D721Med (cell line): ENCODE measurements around the gene SEH1L.

ENCODE experiments used
- DNase-seq: peaks from one replicate; pipeline ENCODE4 v3.0.0; 2011; ENCODE audit warnings: low spot score; ENCODE audit not compliant: insufficient read length
- FAIRE-seq: peaks from 2 replicates; lab custom pipeline; 2011; peaks lifted over from hg19 to GRCh38; lab: Jason Lieb, UNC
- TF ChIP-seq, protein P1 (sequence below): IDR thresholded peaks from 2 replicates; pipeline ENCODE4 v1.5.1; 2012; ENCODE audit warnings: mild to moderate bottlenecking, control low read depth; ENCODE audit not compliant: insufficient read depth; ENCODE audit errors: missing control alignments

Gene SEH1L

DNA sequence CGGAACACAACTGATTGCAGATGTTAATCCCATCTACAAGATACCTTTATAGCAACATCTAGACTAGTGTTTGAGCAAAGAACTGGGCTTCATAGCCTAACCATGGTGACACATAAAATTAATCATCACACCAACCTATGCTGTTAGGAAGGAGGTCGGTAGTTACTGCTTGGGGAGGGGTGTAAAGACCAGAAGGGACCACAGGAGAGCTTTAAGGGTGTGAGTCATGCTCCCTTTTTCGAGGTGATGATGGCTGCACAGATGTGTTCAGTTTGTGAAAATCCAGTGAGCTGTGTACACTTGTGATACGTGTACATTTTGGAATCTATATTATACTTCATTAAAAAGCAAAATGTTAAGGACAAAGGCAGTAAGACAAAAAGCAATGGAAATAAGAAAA, 4.6 kb upstream of the SEH1L start:
- TF ChIP-seq, protein P1, sequence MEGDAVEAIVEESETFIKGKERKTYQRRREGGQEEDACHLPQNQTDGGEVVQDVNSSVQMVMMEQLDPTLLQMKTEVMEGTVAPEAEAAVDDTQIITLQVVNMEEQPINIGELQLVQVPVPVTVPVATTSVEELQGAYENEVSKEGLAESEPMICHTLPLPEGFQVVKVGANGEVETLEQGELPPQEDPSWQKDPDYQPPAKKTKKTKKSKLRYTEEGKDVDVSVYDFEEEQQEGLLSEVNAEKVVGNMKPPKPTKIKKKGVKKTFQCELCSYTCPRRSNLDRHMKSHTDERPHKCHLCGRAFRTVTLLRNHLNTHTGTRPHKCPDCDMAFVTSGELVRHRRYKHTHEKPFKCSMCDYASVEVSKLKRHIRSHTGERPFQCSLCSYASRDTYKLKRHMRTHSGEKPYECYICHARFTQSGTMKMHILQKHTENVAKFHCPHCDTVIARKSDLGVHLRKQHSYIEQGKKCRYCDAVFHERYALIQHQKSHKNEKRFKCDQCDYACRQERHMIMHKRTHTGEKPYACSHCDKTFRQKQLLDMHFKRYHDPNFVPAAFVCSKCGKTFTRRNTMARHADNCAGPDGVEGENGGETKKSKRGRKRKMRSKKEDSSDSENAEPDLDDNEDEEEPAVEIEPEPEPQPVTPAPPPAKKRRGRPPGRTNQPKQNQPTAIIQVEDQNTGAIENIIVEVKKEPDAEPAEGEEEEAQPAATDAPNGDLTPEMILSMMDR, result no peak
- DNase-seq (no peak), FAIRE-seq (no peak)

DNA sequence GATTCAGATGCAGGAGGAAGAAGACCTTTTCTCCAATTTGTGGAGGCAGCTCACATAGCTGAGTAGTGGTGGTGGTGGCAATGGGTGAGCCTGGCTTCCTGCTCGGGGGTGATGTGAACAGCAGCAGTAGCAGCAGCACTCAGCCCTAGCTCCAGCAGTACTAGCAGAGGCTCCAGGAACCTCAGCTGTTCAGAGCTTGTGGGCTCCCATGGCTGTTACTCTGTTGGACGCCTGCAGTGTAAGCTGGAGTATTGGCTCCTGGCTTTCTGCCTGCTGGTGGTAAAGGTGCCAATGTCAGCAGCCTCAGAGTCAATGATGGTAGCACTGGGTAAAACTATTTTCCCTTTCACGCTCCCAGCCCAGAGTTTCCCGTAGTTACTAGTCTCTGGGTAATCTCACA, 3.1 kb upstream of the SEH1L start:
- TF ChIP-seq, protein P1, result no peak
- FAIRE-seq, result no peak
- no peak for DNase-seq

DNA sequence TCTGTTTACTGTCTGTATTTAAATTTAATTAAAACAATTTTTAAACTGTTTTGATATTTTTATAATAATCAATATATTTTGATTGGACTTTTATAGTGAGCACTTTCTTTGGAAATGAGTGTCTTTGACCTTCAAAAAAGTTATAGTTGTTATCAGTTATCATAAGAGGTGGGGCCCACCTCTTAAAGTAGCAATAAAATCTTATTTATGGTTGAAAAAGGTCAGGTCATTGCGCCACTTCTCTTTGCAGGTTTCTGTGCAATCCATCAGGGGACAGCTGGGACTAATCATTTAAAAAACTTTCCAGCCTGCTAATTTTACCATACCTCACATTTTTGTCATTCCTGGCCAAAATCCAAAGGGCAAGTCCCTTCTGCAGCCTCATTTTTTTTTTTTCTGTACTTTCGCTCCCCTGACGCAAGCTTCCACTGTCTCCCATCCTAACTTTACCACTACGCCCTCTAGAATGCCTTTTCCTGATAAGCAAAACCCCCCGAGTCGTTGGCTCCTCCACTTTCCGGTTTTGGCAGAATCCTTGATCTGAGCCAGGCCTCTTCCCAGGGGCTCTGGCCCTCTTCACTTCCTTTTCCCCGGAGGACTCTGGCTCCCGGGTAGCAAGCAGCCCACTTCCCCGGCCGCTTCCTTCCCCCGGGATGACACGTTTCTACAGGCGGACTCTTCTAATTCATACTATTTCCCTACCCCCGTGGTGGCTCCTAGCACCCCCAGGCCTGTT, 1.1 kb upstream of the SEH1L start:
- no peak for FAIRE-seq
- no peak for DNase-seq
- TF ChIP-seq, protein P1, result peak; percentile 6

DNA sequence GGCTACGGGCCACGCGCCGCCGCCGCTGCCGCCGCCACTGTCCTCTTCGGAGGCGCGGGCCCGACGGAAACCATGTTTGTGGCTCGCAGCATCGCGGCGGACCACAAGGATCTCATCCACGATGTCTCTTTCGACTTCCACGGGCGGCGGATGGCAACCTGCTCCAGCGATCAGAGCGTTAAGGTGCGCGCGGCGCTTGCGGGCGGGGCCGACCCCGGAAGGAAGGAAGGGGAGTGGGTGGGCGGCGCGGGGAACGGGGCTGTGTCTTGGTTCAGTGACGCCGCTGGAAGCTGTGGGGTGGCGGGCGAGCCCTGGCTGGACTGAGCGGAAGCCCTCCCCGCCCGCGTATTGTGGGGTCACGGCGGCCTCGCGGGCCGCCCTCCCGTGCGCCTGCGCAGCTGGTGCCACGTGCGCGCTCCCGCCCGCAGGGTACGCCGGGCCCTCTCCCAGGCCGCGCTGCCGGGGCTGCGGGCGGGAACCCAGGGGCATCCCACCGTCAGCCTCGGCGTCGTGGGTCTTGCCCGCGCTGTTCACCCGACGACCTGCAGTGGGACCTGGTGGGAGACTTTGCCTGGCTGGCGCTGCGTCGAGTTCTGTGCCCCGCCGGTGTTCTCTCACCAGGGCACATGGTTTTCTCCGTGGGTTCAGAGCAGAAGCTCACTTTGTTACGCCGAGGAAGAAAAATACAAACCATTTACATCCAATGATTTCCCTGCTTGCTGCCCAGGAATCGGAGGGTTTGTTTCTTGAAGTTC, 416 bp downstream of the SEH1L start:
- FAIRE-seq, result no peak
- DNase-seq, result peak; percentile 53

DNA sequence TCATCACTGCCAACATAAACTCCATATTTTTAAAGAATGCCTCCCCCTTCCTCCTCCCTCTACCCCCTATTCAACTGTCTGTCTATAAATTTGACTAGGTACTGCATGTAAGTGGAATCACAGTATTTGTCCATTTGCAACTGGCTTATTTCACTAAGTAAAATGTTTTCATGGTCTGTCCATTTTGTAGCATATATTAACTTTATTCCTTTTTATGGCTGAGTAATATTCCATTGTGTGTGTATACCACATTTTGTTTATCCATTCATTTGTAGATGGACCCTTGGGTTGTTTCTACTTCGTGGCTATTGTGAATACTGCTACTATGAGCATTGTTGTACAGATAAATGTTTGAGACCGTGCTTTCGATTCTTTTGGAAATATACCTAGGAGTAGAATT, 10.7 kb downstream of the SEH1L start:
- no peak for DNase-seq
- FAIRE-seq, result no peak
- TF ChIP-seq, protein P1, result no peak

More for the DNA sequence above, 416 bp downstream of the SEH1L start:
- TF ChIP-seq, protein P1, result no peak

DNA sequence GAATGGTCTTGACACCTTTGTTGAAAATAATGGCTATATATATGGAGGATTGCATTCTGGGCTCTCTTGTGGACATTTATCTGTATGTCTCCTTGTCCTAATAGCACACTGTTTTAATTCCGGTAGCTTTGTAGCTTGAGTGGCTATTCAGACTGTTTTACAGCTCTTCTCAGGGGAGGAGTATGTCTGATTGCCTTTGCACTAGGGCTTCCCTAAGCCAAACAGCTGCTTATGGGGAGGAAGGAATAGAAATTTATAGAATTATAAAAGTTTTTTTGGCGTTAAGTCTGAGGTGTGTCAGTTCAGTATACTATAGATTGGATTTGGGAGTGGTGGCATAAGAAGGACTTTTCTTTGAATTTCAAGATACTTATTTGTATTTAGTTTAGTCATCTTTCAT, 12.6 kb downstream of the SEH1L start:
- no peak for DNase-seq
- no peak for FAIRE-seq
- TF ChIP-seq, protein P1, result no peak
